Measurements from ENCODE around the gene ACRBP. TPM values are rescaled to one million over a fixed set of nuclear protein-coding genes. Genes with fewer than 3 reads are reported as not detected.

The ACRBP gene
- total RNA-seq, 4 donors from 2014 or later = 0.30 to 2.4 (median 2.0) TPM

- 86 to 88% methylated on average over 8 of the region's 8 CpGs for WGBS, 2 donors
- Histone ChIP-seq H3K4me1 (peaks cover 0 to 12% (median 4%) of the 10 kb centered on the region in 4 donors), H3K27ac (no peak overlapping the region), H3K36me3 (peaks cover 0 to 83% (median 13%) of the 10 kb centered on the region in 3 donors), H3K27me3 (no peaks in the 10 kb centered on the region), H3K9me3 (no peaks in the 10 kb centered on the region), H3K4me3 (no peak overlapping the region)
- no peak for DNase-seq (ENCODE audit: low spot score in 2 of 2)
- TF ChIP-seq CTCF (IDR thresholded peaks at IDR 0.05) = no peak
- no peak for TF ChIP-seq EP300 (IDR thresholded peaks at IDR 0.05)
- no peak for TF ChIP-seq POLR2A (IDR thresholded peaks at IDR 0.05)
These were observed 3.6 kb upstream of the ACRBP start for GRCh38 chr12:6650832-6651231.

GRCh38 chr12:6646276-6647082 lies 753 bp downstream of the ACRBP start:
- H3K4me1 ChIP-seq = peaks cover 0 to 19% (median 4%) of the 10 kb centered on the region in 4 donors
- WGBS, 2 donors = 57 to 75% methylated on average over 27 to 28 of the region's 28 CpGs
- peaks cover 0 to 39% (median 0%) of the 10 kb centered on the region in 3 donors for H3K36me3 ChIP-seq
- TF ChIP-seq CTCF (IDR thresholded peaks at IDR 0.05) = no peak
- no peak for TF ChIP-seq EP300 (IDR thresholded peaks at IDR 0.05)
- no peak for TF ChIP-seq POLR2A (IDR thresholded peaks at IDR 0.05)
- H3K27me3 ChIP-seq = no peaks in the 10 kb centered on the region
- peak overlapping the region in 3 of 4 donors; percentile 26 to 67 (median 65) for H3K27ac ChIP-seq
- H3K4me3 ChIP-seq = peak overlapping the region; percentile 5 to 53 (median 33)
- H3K9me3 ChIP-seq = no peaks in the 10 kb centered on the region
- DNase-seq (ENCODE audit: low spot score in 2 of 2) = no peak

- Histone ChIP-seq H3K4me3 (no peak overlapping the region), H3K4me1 (peaks cover 0 to 19% (median 4%) of the 10 kb centered on the region in 4 donors), H3K9me3 (no peaks in the 10 kb centered on the region), H3K27ac (peak overlapping the region in 1 of 4 donors; percentile 42), H3K36me3 (peaks cover 0 to 24% (median 0%) of the 10 kb centered on the region in 3 donors), H3K27me3 (no peaks in the 10 kb centered on the region)
- TF ChIP-seq CTCF (IDR thresholded peaks at IDR 0.05) (peak in 4 of 5 experiments; percentile 12 to 54 (median 30)), POLR2A (IDR thresholded peaks at IDR 0.05) (no peak), EP300 (IDR thresholded peaks at IDR 0.05) (no peak)
- peak; percentile 28 to 46 for DNase-seq (ENCODE audit: low spot score in 2 of 2)
- WGBS, 2 donors = 17 to 19% methylated on average over 5 of the region's 5 CpGs
These were observed 2.3 kb downstream of the ACRBP start for GRCh38 chr12:6644903-6645302.

- peaks cover 0 to 17% (median 0%) of the 10 kb centered on the region in 3 donors for H3K36me3 ChIP-seq
- H3K4me1 ChIP-seq = peaks cover 0 to 19% (median 4%) of the 10 kb centered on the region in 4 donors
- WGBS, 2 donors = 61 to 70% methylated on average over 6 of the region's 6 CpGs
- no peaks in the 10 kb centered on the region for H3K27me3 ChIP-seq
- TF ChIP-seq CTCF (IDR thresholded peaks at IDR 0.05) (no peak), EP300 (IDR thresholded peaks at IDR 0.05) (peak in 1 of 2 donors; percentile 37)
- no peak overlapping the region for H3K4me3 ChIP-seq
- DNase-seq (ENCODE audit: low spot score in 2 of 2) = no peak
- no peaks in the 10 kb centered on the region for H3K9me3 ChIP-seq
- peak overlapping the region in 1 of 4 donors; percentile 42 for H3K27ac ChIP-seq
These were observed 3.0 kb downstream of the ACRBP start for GRCh38 chr12:6644257-6644596.

- Histone ChIP-seq H3K36me3 (peaks cover 0 to 12% (median 0%) of the 10 kb centered on the region in 3 donors), H3K27ac (peak overlapping the region in 1 of 4 donors; percentile 43), H3K4me1 (peaks cover 0 to 19% (median 4%) of the 10 kb centered on the region in 4 donors), H3K4me3 (no peak overlapping the region), H3K27me3 (no peaks in the 10 kb centered on the region), H3K9me3 (no peaks in the 10 kb centered on the region)
- WGBS, 2 donors = 73 to 80% methylated on average over 6 of the region's 6 CpGs
- TF ChIP-seq EP300 (IDR thresholded peaks at IDR 0.05) = no peak
- TF ChIP-seq CTCF (IDR thresholded peaks at IDR 0.05) = no peak
- TF ChIP-seq POLR2A (IDR thresholded peaks at IDR 0.05) = no peak
- no peak for DNase-seq (ENCODE audit: low spot score in 2 of 2)
These were observed 3.5 kb downstream of the ACRBP start for GRCh38 chr12:6643569-6644256.

Measured in tibial nerve (tissue), 4 donors.